Upper lobe of left lung (tissue), 6 donors: ENCODE results near the gene TRIM7. TPM values are rescaled to one million over a fixed set of nuclear protein-coding genes. Genes with fewer than 3 reads are reported as not detected.

Experiments used
- ATAC-seq, 2 donors: fragments of 200-7000 bp; cut with Tn5 transposase; one replicate each; pipeline ENCODE4 v1.9.1; 2022; ENCODE audit warnings: mild to moderate bottlenecking in 2 of 2, moderate library complexity in 2 of 2; ENCODE audit not compliant: low FRiP score in 2 of 2
- DNase-seq, 2 donors: peaks; one replicate each; pipeline ENCODE4 v3.0.0-alpha.2; 2019 to 2020
- H3K27ac ChIP-seq, 4 donors: fragments of 200-600 bp; sonication (generic); one replicate each; pipeline ENCODE4 v1.5.1; 2016 to 2019
- H3K27me3 ChIP-seq, 4 donors: fragments of 200-600 bp; sonication (generic); one replicate each; pipeline ENCODE4 v1.5.1; 2017 to 2019
- H3K36me3 ChIP-seq, 4 donors: fragments of 200-600 bp; sonication (generic); one replicate each; pipeline ENCODE4 v1.5.1; 2016 to 2019
- H3K4me1 ChIP-seq, 4 donors: fragments of 200-600 bp; sonication (generic); one replicate each; pipeline ENCODE4 v1.5.1; 2018 to 2019
- H3K4me3 ChIP-seq, 4 donors: fragments of 200-600 bp; sonication (generic); one replicate each; pipeline ENCODE4 v1.5.1; 2017 to 2019; ENCODE audit warnings: mild to moderate bottlenecking in 2 of 4, moderate library complexity in 1 of 4
- H3K9me3 ChIP-seq, 4 donors: fragments of 200-600 bp; sonication (generic); one replicate each; pipeline ENCODE4 v1.5.1; 2018 to 2019
- CTCF ChIP-seq, 6 experiments: fragments of 450-650 bp in 4 of 6; fragments of 200-600 bp in 2 of 6; sonication (generic) in 2 of 6; IDR thresholded peaks; one replicate each; pipeline ENCODE4 v1.5.1; 2016 to 2019; ENCODE audit warnings: antibody characterized with exemption in 6 of 6
- EP300 ChIP-seq, 4 donors: sonication (generic); formaldehyde crosslinking; IDR thresholded peaks; one replicate each; pipeline ENCODE4 v1.5.1; 2017; ENCODE audit warnings: antibody characterized with exemption in 4 of 4, control low read depth in 2 of 4
- POLR2A ChIP-seq, 4 donors: fragments of 450-650 bp; IDR thresholded peaks; one replicate each; pipeline ENCODE4 v1.5.1; 2016 to 2017; ENCODE audit warnings: antibody characterized with exemption in 4 of 4, mild to moderate bottlenecking in 2 of 4
- POLR2AphosphoS5 ChIP-seq, 2 donors: sonication (generic); formaldehyde crosslinking; IDR thresholded peaks; one replicate each; pipeline ENCODE4 v1.5.1; 2017; ENCODE audit warnings: antibody characterized with exemption in 2 of 2
- WGBS, 2 donors: methylation state at CpG; one replicate each; pipeline ENCODE4 v1.1.5; 2017 to 2018; 5-methylcytosine and 5-hydroxymethylcytosine counted together
- total RNA-seq, 6 donors: library from RNA; depleted of rRNA in 4 of 6; stranded (reverse); fragments of >200 nt in 4 of 6; gene quantifications; one replicate each; pipeline versions ENCODE4 v1.1.0 to v1.2.1, GENCODE V29; 2016 to 2021
- donor health status: DM: no; HTN: no; CAD: no; lungs with moderate emphysema.
- donor health status: DM: no; HTN: yes; CAD: no; lungs with severe emphysema.

The TRIM7 gene
- total RNA-seq = 1 to 10 TPM in 5 of 6 donors, under 1 TPM in 1; 0.83 to 6.7 (median 2.9) TPM

GRCh38 chr5:181204826-181205760, at the start of gene TRIM7:
TSS of gene TRIM7 (minus strand) at chr5:181205196. CDS start at chr5:181205110, 86 bp downstream.
- ATAC-seq (peak in 1 of 2 donors; percentile 21), DNase-seq (peak in 1 of 2 donors; percentile 92)
- H3K27me3 ChIP-seq = peaks cover 0 to 9% (median 2%) of the 10 kb centered on the region in 4 donors
- peak within 1 kb of the TSS; percentile 51 to 79 (median 70) for H3K4me3 ChIP-seq
- H3K9me3 ChIP-seq = no peaks in the 10 kb centered on the region
- WGBS, 2 donors = 3 to 5% methylated on average over 16 to 20 of the region's 94 CpGs
- TF ChIP-seq POLR2A (IDR thresholded peaks at IDR 0.05) (no peak), POLR2AphosphoS5 (IDR thresholded peaks at IDR 0.05) (peak in 1 of 2 donors; percentile 5)
- peak within 1 kb of the TSS; percentile 49 to 86 (median 70) for H3K27ac ChIP-seq
- H3K36me3 ChIP-seq = no peaks in the 10 kb centered on the region
- peaks cover 26 to 44% (median 38%) of the 10 kb centered on the region in 4 donors for H3K4me1 ChIP-seq

- no peaks in the 10 kb centered on the region for H3K27me3 ChIP-seq
Observed at GRCh38 chr5:181248277-181248676, 43.3 kb upstream of the TRIM7 start.

GRCh38 chr5:181246276-181247049, 41.5 kb upstream of the TRIM7 start:
- 0% methylated on average over 42 to 53 of the region's 55 CpGs for WGBS, 2 donors
- peak; percentile 92 to 93 for ATAC-seq
- peaks cover 55 to 74% (median 65%) of the 10 kb centered on the region in 4 donors for H3K4me1 ChIP-seq
- peak overlapping the region; percentile 75 to 86 (median 83) for H3K4me3 ChIP-seq
- H3K27me3 ChIP-seq = no peaks in the 10 kb centered on the region
- TF ChIP-seq POLR2A (IDR thresholded peaks at IDR 0.05) (peak in 3 of 4 donors; percentile 36 to 78 (median 65)), EP300 (IDR thresholded peaks at IDR 0.05) (peak in 1 of 4 donors; percentile 60), CTCF (IDR thresholded peaks at IDR 0.05) (no peak), POLR2AphosphoS5 (IDR thresholded peaks at IDR 0.05) (peak; percentile 87 to 93)
- DNase-seq = peak; percentile 91 to 97
- H3K9me3 ChIP-seq = no peaks in the 10 kb centered on the region
- peaks cover 7 to 10% (median 7%) of the 10 kb centered on the region in 4 donors for H3K36me3 ChIP-seq
- peak overlapping the region; percentile 93 to 99 (median 96) for H3K27ac ChIP-seq

More at GRCh38 chr5:181248277-181248676, 43.3 kb upstream of the TRIM7 start:
- Histone ChIP-seq H3K4me1 (peaks cover 46 to 74% (median 56%) of the 10 kb centered on the region in 4 donors), H3K36me3 (peaks cover 0 to 10% (median 2%) of the 10 kb centered on the region in 4 donors), H3K9me3 (no peaks in the 10 kb centered on the region), H3K4me3 (peak overlapping the region in 3 of 4 donors; percentile 75 to 86 (median 84)), H3K27ac (peak overlapping the region; percentile 70 to 98 (median 94))
- WGBS, 2 donors = 65 to 87% methylated on average over 4 of the region's 4 CpGs
- no peak for TF ChIP-seq EP300 (IDR thresholded peaks at IDR 0.05)
- no peak for TF ChIP-seq POLR2A (IDR thresholded peaks at IDR 0.05)
- TF ChIP-seq POLR2AphosphoS5 (IDR thresholded peaks at IDR 0.05) = no peak
- TF ChIP-seq CTCF (IDR thresholded peaks at IDR 0.05) = no peak
- ATAC-seq = no peak
- no peak for DNase-seq

- ATAC-seq = no peak
- H3K4me1 ChIP-seq = peaks cover 61 to 73% (median 68%) of the 10 kb centered on the region in 4 donors
- peak overlapping the region; percentile 93 to 99 (median 96) for H3K27ac ChIP-seq
- TF ChIP-seq CTCF (IDR thresholded peaks at IDR 0.05) (no peak), EP300 (IDR thresholded peaks at IDR 0.05) (no peak), POLR2A (IDR thresholded peaks at IDR 0.05) (no peak), POLR2AphosphoS5 (IDR thresholded peaks at IDR 0.05) (no peak)
- 38 to 62% methylated on average over 22 to 33 of the region's 34 CpGs for WGBS, 2 donors
- no peaks in the 10 kb centered on the region for H3K27me3 ChIP-seq
- peak overlapping the region; percentile 75 to 86 (median 83) for H3K4me3 ChIP-seq
- DNase-seq = peak in 1 of 2 donors; percentile 38
- H3K36me3 ChIP-seq = peaks cover 15 to 18% (median 15%) of the 10 kb centered on the region in 4 donors
- no peaks in the 10 kb centered on the region for H3K9me3 ChIP-seq
Observed at GRCh38 chr5:181245427-181246275, 40.7 kb upstream of the TRIM7 start.
